Breast epithelium (tissue), 3 donors: ENCODE results near the gene PPP1R12B.
"Not testable (repeated sequence)": the region's sequence is repeated elsewhere in the genome, so short reads cannot be mapped to it uniquely, and the experiment has no call there.

Experiments
- POLR2A ChIP-seq: fragments of 450-650 bp; IDR thresholded peaks from one replicate; pipeline ENCODE4 v1.6.1; 2016; ENCODE audit warnings: antibody characterized with exemption, mild to moderate bottlenecking, moderate library complexity
- TF ChIP-seq, protein P1 (sequence below), 3 donors: fragments of 450-650 bp; IDR thresholded peaks; one replicate each; pipeline ENCODE4 v1.5.1; 2016 to 2017; ENCODE audit warnings: antibody characterized with exemption in 3 of 3, mild to moderate bottlenecking in 3 of 3, moderate library complexity in 3 of 3

DNA sequence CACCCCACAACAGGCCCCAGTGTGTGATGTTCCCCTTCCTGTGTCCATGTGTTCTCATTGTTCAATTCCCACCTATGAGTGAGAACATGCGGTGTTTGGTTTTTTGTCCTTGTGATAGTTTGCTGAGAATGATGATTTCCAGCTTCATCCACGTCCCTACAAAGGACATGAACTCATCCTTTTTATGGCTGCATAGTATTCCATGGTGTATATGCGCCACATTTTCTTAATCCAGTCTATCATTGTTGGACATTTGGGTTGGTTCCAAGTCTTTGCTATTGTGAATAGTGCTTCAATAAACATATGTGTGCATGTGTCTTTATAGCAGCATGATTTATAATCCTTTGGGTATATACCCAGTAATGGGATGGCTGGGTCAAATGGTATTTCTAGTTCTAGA is 118.9 kb downstream of the PPP1R12B start:
- TF ChIP-seq, protein P1, sequence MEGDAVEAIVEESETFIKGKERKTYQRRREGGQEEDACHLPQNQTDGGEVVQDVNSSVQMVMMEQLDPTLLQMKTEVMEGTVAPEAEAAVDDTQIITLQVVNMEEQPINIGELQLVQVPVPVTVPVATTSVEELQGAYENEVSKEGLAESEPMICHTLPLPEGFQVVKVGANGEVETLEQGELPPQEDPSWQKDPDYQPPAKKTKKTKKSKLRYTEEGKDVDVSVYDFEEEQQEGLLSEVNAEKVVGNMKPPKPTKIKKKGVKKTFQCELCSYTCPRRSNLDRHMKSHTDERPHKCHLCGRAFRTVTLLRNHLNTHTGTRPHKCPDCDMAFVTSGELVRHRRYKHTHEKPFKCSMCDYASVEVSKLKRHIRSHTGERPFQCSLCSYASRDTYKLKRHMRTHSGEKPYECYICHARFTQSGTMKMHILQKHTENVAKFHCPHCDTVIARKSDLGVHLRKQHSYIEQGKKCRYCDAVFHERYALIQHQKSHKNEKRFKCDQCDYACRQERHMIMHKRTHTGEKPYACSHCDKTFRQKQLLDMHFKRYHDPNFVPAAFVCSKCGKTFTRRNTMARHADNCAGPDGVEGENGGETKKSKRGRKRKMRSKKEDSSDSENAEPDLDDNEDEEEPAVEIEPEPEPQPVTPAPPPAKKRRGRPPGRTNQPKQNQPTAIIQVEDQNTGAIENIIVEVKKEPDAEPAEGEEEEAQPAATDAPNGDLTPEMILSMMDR (IDR thresholded peaks at IDR 0.05), result not testable (repeated sequence)
- not testable (repeated sequence) for TF ChIP-seq POLR2A
